Measurements from ENCODE around the gene CSF3R. TPM values are rescaled to one million over a fixed set of nuclear protein-coding genes. Genes with fewer than 3 reads are reported as not detected.
"Not testable (repeated sequence)": the region's sequence is repeated elsewhere in the genome, so short reads cannot be mapped to it uniquely, and the experiment has no call there.

CSF3R gene
- total RNA-seq, 2 donors from 2014 or later = 0.64 to 0.78 TPM

DNA sequence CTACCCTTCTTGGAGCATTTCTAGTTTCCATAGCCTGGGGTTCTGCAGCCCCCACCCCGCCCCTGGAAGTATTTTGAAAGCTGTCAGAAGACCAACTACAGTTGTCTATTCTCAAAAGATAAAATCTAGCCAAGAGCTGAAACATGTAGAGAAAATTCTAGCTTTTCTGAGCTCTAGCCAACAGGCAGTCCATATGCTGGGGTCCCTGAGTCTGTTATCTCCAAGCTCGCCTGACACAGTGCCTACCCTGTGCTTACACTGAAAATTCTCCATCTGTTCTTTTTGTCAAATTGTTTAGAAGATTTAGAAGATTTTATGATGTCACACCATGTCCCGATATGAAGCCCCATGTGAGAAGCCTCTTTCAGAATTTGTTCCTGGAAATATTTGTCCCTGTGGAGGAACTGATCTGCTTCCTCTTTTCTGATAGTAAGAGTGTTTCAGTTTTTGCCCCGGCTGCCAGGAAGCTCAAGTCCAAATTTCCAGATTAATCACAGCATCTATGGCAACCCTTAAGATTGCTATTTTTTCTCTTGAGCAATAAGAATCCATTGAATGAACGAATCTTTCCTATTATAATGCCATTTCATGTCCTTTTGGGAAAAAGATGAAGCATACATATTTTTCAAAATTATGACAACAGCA, 23.7 kb upstream of the CSF3R start:
- Mint-ChIP-seq H3K36me3 (no peaks in the 10 kb centered on the region), H3K27me3 (peaks cover 14 to 41% of the 10 kb centered on the region in 2 donors), H3K27ac (no peak overlapping the region), H3K4me1 (ENCODE audit: low read depth in 2 of 2) (no peaks in the 10 kb centered on the region), H3K4me3 (no peak overlapping the region), H3K9me3 (no peaks in the 10 kb centered on the region)
- no peak for DNase-seq (ENCODE audit: low spot score)
- no peak for ATAC-seq

- Mint-ChIP-seq H3K9me3 (no peaks in the 10 kb centered on the region), H3K4me3 (no peak overlapping the region), H3K27me3 (peaks cover 16 to 41% of the 10 kb centered on the region in 2 donors), H3K4me1 (ENCODE audit: low read depth in 2 of 2) (no peaks in the 10 kb centered on the region), H3K36me3 (no peaks in the 10 kb centered on the region), H3K27ac (no peak overlapping the region)
- ATAC-seq (no peak), DNase-seq (ENCODE audit: low spot score) (no peak)
These were observed 21.0 kb upstream of the CSF3R start for GRCh38 chr1:36503733-36504132.

- peaks cover 19 to 45% of the 10 kb centered on the region in 2 donors for H3K27me3 Mint-ChIP-seq
- no peak overlapping the region for H3K27ac Mint-ChIP-seq
- no peaks in the 10 kb centered on the region for H3K36me3 Mint-ChIP-seq
- no peak for ATAC-seq
- no peak overlapping the region for H3K4me3 Mint-ChIP-seq
- H3K9me3 Mint-ChIP-seq = no peaks in the 10 kb centered on the region
- H3K4me1 Mint-ChIP-seq (ENCODE audit: low read depth in 2 of 2) = no peaks in the 10 kb centered on the region
- DNase-seq (ENCODE audit: low spot score) = no peak
These were observed 20.4 kb upstream of the CSF3R start for GRCh38 chr1:36503159-36503558.

GRCh38 chr1:36502616-36503015, 19.9 kb upstream of the CSF3R start:
- Mint-ChIP-seq H3K4me3 (no peak overlapping the region), H3K27me3 (peaks cover 19 to 48% of the 10 kb centered on the region in 2 donors), H3K27ac (no peak overlapping the region), H3K36me3 (no peaks in the 10 kb centered on the region), H3K9me3 (no peaks in the 10 kb centered on the region), H3K4me1 (ENCODE audit: low read depth in 2 of 2) (no peaks in the 10 kb centered on the region)
- ATAC-seq (no peak), DNase-seq (ENCODE audit: low spot score) (no peak)

DNA sequence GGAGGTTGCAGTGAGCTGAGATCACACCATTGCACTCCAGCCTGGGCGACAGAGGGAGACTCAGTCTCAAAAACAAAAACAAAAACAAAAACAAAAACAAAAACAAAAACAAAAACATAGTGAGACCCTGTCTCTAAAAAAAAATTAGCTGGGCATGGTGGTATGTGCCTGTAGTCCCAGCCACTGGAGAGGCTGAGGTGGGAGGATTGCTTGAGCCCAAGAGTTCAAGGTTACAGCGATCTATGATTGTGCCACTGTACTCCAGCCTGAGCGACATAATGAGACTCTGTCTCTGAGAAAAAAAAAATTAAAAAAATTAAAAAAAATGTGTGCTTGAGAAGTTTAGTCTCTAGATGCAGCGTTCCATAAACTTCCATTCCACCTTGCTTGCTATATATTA, 19.2 kb upstream of the CSF3R start:
- DNase-seq (ENCODE audit: low spot score); ATAC-seq; H3K9me3 Mint-ChIP-seq; H3K4me3 Mint-ChIP-seq; H3K27ac Mint-ChIP-seq; H3K4me1 Mint-ChIP-seq (ENCODE audit: low read depth in 2 of 2); H3K36me3 Mint-ChIP-seq: not testable (repeated sequence)
- H3K27me3 Mint-ChIP-seq = peaks cover 14 to 47% of the 10 kb centered on the region in 2 donors

DNA sequence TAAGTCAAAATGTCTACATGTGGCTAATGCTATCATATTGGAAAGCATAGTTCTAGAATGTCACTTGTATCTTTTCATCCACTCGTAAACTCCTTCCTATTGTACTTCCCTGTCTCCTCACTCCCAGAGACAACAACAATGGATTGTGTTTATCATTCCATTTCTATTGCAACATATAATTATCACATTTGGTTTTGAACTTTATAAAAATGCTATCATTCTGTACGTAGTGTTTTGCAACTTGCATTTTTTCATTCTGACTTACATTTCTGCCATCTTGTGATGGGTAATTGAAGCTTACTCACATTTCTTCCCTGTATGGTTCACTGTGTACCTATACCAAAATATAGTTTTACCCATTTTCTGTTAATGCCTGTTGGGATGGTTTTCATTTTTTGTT, 14.5 kb upstream of the CSF3R start:
- no peaks in the 10 kb centered on the region for H3K9me3 Mint-ChIP-seq
- ATAC-seq (no peak), DNase-seq (ENCODE audit: low spot score) (no peak)
- H3K36me3 Mint-ChIP-seq = no peaks in the 10 kb centered on the region
- peaks cover 20 to 27% of the 10 kb centered on the region in 2 donors for H3K27me3 Mint-ChIP-seq
- no peaks in the 10 kb centered on the region for H3K4me1 Mint-ChIP-seq (ENCODE audit: low read depth in 2 of 2)
- H3K4me3 Mint-ChIP-seq = no peak overlapping the region
- no peak overlapping the region for H3K27ac Mint-ChIP-seq

GRCh38 chr1:36494971-36495370, 12.3 kb upstream of the CSF3R start:
- DNase-seq (ENCODE audit: low spot score) = no peak
- no peaks in the 10 kb centered on the region for H3K9me3 Mint-ChIP-seq
- no peaks in the 10 kb centered on the region for H3K4me1 Mint-ChIP-seq (ENCODE audit: low read depth in 2 of 2)
- H3K4me3 Mint-ChIP-seq = no peak overlapping the region
- H3K36me3 Mint-ChIP-seq = no peaks in the 10 kb centered on the region
- no peak for ATAC-seq
- peaks cover 27 to 32% of the 10 kb centered on the region in 2 donors for H3K27me3 Mint-ChIP-seq
- no peak overlapping the region for H3K27ac Mint-ChIP-seq

DNA sequence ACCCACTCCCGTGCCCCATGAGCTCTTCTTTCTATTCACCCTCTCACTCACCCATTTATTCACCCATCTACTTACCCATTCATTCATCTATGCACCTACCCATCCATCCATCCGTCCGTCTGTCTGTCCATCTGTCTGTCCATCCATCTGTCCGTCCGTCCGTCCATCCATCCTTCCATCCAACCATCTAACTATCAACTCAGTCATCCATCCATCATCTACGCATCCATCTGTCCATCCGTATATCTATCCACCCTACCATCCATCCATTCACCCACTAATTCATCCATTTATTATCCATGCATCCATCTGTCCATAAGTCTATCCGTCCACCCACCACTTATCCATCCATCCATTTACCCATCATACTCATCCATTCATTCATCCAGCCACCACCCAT, 10.8 kb upstream of the CSF3R start:
- DNase-seq (ENCODE audit: low spot score) = no peak
- H3K36me3 Mint-ChIP-seq = no peaks in the 10 kb centered on the region
- H3K27ac Mint-ChIP-seq = no peak overlapping the region
- no peak overlapping the region for H3K4me3 Mint-ChIP-seq
- no peak for ATAC-seq
- H3K27me3 Mint-ChIP-seq = peaks cover 27 to 31% of the 10 kb centered on the region in 2 donors
- no peaks in the 10 kb centered on the region for H3K9me3 Mint-ChIP-seq
- no peaks in the 10 kb centered on the region for H3K4me1 Mint-ChIP-seq (ENCODE audit: low read depth in 2 of 2)

DNA sequence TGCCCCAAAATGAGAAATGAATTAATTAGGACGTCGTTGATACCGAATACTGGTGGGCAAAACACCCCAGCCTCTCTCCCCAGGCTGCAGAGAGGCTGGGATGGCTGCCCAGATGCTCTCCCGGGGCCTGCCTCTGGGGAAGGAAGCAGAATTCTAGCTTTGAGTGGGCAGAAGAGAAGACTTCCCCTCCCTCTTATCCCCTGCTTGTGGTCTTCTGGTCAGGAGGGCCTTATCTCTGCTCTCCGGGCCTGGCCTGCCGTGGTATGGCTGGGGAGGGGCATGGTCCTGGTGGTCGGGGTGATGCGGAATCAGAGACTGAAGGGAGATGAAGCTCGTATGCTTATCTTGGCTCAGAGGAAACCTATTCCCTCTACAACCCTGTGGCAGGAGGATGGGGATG, 9.8 kb upstream of the CSF3R start:
- no peak for ATAC-seq
- no peaks in the 10 kb centered on the region for H3K36me3 Mint-ChIP-seq

DNA sequence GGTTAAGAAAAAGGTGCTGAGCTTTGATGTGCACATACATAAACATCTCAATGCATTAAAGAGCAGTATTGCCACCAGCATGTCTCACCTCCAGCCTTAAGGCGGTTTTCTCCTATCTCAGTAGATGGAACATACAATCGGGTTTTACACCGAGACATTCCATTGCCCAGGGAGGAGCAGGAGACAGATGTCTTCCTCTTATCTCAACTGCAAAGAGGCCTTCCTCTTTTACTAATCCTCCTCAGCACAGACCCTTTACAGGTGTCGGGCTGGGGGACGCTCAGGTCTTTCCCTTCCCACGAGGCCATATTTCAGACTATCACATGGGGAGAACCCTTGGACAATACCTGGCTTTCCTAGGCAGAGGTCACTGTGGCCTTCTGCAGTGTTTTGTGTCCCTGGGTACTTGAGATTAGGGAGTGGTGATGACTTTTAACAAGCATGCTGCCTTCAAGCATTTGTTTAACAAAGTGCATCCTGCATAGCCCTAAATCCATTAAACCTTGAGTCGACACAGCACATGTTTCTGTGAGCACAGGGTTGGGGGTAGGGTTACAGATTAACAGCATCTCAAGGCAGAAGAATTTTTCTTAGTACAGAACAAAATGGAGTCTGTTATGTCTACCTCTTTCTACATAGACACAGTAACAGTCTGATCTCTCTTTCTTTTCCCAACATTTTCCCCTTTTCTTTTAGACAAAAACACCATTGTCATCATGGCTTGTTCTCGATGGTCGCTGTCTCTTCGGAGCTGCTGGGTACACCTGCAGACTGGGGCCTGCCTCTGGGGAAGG, 6.7 kb upstream of the CSF3R start:
- peak overlapping the region in 1 of 2 donors; percentile 60 for H3K27ac Mint-ChIP-seq
- H3K36me3 Mint-ChIP-seq; H3K4me1 Mint-ChIP-seq (ENCODE audit: low read depth in 2 of 2); ATAC-seq; DNase-seq (ENCODE audit: low spot score); H3K4me3 Mint-ChIP-seq; H3K9me3 Mint-ChIP-seq: not testable (repeated sequence)
- peaks cover 25 to 27% of the 10 kb centered on the region in 2 donors for H3K27me3 Mint-ChIP-seq

More for the DNA sequence above, 9.8 kb upstream of the CSF3R start:
- Mint-ChIP-seq H3K27me3 (peaks cover 21 to 23% of the 10 kb centered on the region in 2 donors), H3K27ac (no peak overlapping the region), H3K4me3 (no peak overlapping the region), H3K4me1 (ENCODE audit: low read depth in 2 of 2) (no peaks in the 10 kb centered on the region), H3K9me3 (no peaks in the 10 kb centered on the region)
- no peak for DNase-seq (ENCODE audit: low spot score)

- Mint-ChIP-seq H3K36me3 (no peaks in the 10 kb centered on the region), H3K27me3 (peaks cover 15 to 27% of the 10 kb centered on the region in 2 donors), H3K4me3 (peak overlapping the region; percentile 6), H3K27ac (peak overlapping the region in 1 of 2 donors; percentile 60), H3K9me3 (no peaks in the 10 kb centered on the region), H3K4me1 (ENCODE audit: low read depth in 2 of 2) (no peaks in the 10 kb centered on the region)
- ATAC-seq = peak in 1 of 2 donors; percentile 24
- DNase-seq (ENCODE audit: low spot score) = no peak
These were observed 5.2 kb upstream of the CSF3R start for GRCh38 chr1:36487906-36488305.

- not testable (repeated sequence) for H3K4me1 Mint-ChIP-seq (ENCODE audit: low read depth in 2 of 2); DNase-seq (ENCODE audit: low spot score); H3K36me3 Mint-ChIP-seq; H3K4me3 Mint-ChIP-seq; ATAC-seq; H3K9me3 Mint-ChIP-seq
- peaks cover 15 to 25% of the 10 kb centered on the region in 2 donors for H3K27me3 Mint-ChIP-seq
- peak overlapping the region in 1 of 2 donors; percentile 60 for H3K27ac Mint-ChIP-seq
These were observed 4.6 kb upstream of the CSF3R start for GRCh38 chr1:36487336-36487725.

GRCh38 chr1:36486439-36487335, 4.0 kb upstream of the CSF3R start:
- H3K4me1 Mint-ChIP-seq (ENCODE audit: low read depth in 2 of 2) = peaks cover 6 to 7% of the 10 kb centered on the region in 2 donors
- H3K4me3 Mint-ChIP-seq = no peak overlapping the region
- H3K9me3 Mint-ChIP-seq = no peaks in the 10 kb centered on the region
- peaks cover 19 to 26% of the 10 kb centered on the region in 2 donors for H3K27me3 Mint-ChIP-seq
- H3K36me3 Mint-ChIP-seq = no peaks in the 10 kb centered on the region
- DNase-seq (ENCODE audit: low spot score) (no peak), ATAC-seq (peak; percentile 28 to 51)
- H3K27ac Mint-ChIP-seq = peak overlapping the region in 1 of 2 donors; percentile 60
